NCI-H146 (cell line): Measurements from ENCODE around the gene COL11A1.
"Not testable (repeated sequence)": the region's sequence is repeated elsewhere in the genome, so short reads cannot be mapped to it uniquely, and the experiment has no call there.

Experiments
- DNase-seq: peaks from one replicate; lab custom pipeline; 2025; lab: John Stamatoyannopoulos, UW

The COL11A1 gene

GRCh38 chr1:103084181-103084580, 24.1 kb downstream of the COL11A1 start:
- no peak for DNase-seq

DNA sequence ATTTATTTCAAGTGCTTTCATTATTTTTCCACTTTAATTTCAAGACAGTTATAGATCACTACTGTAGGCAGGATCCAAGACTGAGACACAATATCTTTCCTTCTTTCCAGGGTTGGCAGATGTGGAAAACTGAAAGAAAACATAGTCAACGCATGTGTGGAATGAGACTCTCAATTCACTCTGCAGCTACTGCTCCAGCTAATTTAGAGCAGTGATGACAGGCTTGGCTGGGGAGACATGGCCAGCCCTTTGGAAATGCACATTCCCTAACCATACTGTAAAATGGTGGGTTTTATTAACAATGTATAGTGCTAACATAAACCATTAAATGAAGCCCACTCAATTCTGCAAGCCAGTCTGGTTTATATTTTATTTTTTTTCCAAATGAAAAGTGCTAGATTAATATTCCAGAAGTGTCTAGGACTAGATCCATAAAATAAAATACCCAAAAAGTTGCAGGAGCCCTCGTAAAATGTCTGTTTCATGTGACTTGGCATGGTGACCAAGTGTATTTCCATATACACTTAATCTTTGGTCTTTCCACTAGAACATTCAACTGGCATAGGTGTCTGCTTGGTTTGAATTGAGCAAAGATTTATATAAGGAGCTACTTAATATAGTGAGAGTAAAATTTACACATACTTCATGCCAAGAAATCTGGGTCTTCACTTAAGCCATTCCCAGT, 32.9 kb downstream of the COL11A1 start:
- DNase-seq = no peak

DNA sequence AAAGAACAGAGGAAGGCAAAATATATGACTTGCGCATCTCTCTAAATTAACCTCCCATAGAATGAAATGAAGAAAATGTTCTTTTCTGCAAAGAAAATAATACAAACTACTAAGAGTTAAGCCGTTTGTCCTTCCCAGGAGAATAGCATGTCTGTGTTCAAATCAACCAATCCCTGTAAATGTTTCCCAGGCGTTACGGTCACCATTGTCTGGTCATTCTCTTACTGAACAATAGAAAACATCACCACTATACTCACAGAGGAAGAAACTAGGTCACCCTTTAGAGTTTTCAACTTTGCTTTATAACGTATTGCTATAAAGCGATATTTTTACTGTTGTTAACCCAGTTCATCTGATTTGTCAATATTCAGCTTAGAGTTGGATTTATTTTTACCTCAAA, 34.1 kb downstream of the COL11A1 start:
- DNase-seq = no peak

DNA sequence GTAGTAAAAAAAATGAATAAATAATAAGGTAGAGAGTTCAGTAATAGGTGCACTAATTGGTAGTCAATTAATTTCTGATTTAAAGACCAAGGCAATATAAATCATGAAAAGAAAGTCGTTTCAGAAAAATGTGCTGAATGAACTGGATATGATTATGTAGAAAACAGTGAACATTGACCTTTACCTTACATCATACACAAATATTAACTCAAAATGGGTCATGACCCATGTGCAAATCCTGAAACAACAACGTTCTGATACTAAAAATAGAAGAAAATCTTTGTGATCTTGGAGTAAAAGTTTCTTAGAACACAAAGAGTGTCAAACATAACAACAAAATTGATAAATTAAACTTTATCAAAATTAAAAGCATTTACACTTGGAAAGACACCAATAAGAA, 39.1 kb downstream of the COL11A1 start:
- DNase-seq = no peak

DNA sequence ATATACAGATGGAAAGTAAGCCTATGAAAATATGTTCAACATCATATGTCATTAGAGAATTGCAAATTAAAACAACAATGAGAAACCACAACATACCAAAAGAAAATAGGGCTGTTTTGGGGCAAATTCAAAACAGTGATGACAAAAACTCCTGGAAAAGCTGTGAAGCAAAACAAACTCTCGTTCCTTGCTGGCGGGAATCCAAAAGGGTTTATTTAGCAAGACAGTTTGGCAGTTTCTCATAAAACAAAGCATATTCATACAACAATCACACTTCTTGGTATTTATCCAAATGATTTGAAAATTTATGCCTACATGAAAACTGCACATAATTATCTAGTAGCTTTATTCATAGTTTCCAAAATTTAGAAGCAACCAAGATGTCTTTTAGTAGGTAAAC, 44.4 kb downstream of the COL11A1 start:
- DNase-seq = no peak

DNA sequence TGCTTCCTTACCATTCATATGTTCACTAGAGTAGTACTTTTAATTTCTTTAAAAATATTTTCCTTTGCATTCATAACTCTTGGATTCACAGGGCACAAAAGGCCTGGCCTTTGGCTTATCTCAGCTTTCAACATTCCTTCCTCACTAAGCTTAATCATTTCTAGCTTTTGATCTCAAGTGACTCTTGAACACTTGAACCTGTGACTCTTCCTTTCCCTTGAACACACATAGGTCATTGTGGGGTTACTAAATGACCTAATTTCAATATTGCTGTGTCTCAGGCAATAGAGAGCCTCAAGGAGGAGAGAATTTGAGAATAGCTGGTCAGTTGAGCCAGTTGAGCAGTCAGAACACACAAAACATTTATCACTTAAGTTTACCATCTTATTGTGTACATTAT, 49.9 kb downstream of the COL11A1 start:
- DNase-seq = no peak

DNA sequence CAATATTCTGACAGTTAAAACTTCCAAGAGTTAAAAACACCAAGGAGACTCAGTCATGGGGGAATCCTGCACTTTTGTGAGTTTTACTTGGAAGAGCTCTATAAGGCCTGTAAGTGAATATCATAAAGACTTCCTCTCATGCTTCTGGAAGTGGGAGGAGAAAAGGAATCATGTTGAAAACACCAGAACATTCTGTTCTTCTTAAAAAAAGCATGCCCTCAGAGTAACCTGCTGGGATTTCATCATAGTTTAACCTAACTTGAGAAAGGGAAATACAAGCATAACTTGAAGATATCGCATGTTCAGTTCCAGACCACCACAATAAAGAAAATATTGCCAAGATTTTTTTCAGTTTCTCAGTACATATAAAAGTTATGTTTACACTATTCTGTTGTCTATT, 51.9 kb downstream of the COL11A1 start:
- DNase-seq = no peak

- DNase-seq = not testable (repeated sequence)
Measured at GRCh38 chr1:103028110-103028509, 80.2 kb downstream of the COL11A1 start.

DNA sequence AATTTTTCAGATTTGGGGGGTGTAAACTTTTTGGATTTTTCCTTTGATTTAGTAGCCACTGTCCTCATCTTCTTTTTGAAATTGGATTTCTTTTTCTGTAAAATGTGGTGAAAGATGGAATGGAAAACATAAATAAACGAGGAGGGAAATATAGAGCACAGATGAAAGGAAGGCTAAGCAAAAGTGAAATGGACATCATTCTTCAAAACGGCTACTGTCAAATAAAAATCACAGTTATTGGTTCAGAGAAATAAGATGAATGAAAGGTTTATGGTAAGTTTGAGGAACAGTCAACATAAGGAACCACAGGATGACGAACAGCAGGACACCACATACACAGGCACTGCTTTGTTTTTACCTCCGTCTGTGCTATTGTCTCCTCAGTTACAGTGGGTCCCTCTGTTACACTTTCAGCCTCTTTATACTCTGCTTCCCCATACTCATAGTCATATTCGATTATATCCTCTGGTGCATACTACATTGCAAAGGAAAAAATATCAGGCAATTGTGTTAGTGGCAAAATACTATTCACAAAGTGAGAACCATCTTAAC, 82.4 kb downstream of the COL11A1 start:
- peak; percentile 12 for DNase-seq

DNA sequence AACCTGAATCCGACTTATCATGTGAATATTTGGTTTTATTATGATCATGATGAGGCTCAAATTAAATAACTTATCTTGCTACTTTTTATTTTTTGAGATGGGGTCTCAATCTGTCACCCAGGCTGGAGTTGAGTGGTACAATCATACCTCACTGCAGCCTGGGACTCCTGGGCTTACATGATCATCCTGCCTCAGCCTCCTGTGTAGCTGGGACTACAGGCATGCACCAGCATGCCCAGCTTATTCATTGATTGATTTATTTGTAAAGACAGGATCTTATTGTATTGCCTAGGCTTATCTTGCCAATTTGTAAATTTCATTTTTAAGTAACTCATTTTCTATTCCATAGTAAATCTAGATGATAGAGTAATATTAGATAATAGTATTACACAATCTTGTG, 84.3 kb downstream of the COL11A1 start:
- DNase-seq = peak; percentile 8

- no peak for DNase-seq
Measured at GRCh38 chr1:103002005-103002404, 106.3 kb downstream of the COL11A1 start.

DNA sequence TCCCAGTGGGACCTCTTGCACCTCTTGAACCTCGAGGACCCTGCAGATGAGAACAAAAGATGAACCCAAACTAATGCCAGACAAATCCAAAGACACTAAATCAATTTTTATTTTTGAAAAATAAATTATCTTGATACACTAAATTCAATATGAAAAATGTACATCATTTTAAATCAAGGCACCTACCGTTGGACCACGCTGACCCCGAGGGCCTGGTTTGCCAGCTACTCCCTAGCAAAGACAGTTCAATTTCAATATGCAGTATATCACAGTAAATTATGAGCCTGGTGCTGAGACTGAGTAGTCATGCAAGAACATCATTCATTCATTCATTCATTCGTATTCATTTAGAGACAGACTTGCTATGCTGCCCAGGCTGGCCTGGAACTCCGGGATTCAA, 129.4 kb downstream of the COL11A1 start:
- no peak for DNase-seq

DNA sequence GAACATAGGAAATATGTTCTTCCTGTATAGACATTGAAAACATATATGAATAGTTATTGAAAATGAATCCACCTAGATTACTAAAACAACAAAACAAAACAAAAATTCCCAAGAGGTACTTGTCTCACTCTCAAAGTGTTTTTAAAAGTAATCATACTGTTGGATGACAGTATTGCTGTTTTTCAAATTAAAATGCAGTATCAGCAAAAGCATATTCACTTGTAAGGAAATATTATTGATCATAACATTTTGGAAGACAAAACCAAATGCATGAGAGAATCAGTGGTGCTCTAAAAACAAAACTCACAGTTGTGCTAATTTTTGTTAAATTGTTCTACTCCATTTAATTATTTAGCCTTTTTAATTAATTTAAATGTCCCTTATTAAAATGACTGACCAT, 131.0 kb downstream of the COL11A1 start:
- no peak for DNase-seq

GRCh38 chr1:102970496-102971078, 137.7 kb downstream of the COL11A1 start:
- DNase-seq = peak; percentile 66

DNA sequence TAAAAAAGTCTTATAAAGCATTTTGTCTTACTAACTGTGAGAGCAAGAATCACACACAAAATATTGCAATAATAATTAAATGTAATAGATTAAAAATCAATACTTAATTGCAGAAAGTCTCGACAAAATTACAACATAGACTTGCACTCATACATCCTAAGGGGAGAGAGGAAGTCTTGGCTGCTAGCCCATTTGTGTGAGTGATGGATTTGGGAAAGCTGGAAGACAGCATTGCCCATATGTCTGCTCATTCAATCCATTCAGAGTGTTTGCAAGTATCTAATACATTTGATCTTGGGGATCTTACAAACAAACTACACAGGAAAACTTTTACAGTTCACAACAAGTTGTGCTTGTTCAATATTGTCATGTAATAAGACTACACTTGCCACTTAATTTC, 140.5 kb downstream of the COL11A1 start:
- DNase-seq = no peak

DNA sequence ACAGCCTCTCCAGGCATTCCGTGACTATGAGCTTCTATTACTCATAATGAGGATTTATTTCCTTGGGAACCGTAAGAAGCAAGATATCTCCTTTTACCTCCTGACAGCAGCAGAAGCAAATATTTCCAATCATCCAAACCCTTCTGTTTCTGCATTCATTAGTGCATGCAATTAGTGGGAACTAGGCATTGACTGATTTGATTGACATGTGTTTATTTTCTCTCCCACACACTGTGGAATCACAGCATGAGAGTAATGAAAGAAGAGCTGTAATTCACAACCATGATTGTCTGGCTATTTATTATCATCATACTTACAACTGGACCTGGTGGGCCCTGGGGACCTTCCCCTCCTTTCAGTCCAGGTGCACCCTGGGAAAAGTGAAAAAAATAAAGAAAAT, 146.8 kb downstream of the COL11A1 start:
- peak; percentile 26 for DNase-seq

- no peak for DNase-seq
Measured at GRCh38 chr1:102954576-102954975, 153.7 kb downstream of the COL11A1 start.

DNA sequence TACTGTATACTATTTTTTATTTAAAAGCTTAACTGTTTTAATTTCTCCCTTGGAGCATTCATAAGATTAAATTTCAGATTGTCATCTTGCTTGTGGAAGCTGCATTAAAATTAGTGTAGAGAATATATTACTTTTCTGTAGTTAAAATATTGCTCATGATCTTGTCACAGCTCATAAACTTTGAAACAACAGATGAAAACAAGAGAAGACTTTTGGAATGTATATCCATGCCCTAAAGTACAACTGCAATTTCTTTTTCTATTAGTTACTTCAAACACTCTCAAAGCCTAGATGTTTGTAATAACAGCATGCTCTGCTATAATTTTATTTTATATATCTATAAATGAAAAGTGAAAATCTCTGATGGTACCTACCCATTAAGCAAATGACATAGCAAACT, 155.9 kb downstream of the COL11A1 start:
- no peak for DNase-seq

DNA sequence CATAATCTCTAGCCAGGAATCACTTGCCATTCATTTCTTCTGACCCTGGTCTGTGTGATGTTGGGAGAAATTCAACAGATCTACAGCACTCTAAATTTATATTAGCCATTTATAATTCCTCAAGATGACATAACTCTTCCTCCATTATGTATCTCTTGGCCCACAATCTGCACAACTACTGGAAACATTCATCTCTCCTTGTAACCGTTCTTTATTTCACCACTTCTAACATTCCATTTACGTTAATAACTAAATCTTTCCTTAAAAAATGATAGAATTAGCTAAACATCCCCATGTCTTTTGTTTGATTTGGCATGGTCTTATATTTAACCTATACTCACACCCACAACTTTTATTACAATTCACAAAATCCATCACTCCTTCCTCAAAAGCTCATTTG, 166.0 kb downstream of the COL11A1 start:
- no peak for DNase-seq

DNA sequence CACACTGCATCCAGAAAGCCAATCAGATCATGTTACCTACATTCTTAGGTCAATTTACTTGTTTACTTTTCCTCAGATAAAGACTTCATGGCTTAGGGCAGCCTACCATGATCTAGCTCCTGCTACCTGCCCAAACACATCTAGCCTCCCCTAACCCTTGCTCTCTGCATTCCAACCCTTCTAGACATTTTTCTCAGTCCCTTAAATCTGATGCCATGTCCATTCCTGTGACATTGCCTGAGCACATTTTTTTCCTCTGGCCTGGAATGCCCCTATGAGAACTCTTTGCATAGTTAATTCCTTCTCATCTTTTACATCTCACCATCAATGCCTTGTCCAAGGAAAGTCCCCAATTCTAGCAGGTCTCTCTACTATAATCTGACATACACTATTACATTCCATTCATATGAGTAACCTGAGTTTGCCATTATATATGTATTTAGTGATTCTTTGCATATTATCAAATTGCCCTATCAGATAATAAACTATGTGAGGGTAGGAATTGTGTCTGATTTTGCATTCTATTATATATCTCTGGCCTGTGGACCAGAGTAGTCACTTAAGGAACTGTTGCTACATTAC, 166.9 kb downstream of the COL11A1 start:
- no peak for DNase-seq

- no peak for DNase-seq
Measured at GRCh38 chr1:102937401-102937800, 170.9 kb downstream of the COL11A1 start.

DNA sequence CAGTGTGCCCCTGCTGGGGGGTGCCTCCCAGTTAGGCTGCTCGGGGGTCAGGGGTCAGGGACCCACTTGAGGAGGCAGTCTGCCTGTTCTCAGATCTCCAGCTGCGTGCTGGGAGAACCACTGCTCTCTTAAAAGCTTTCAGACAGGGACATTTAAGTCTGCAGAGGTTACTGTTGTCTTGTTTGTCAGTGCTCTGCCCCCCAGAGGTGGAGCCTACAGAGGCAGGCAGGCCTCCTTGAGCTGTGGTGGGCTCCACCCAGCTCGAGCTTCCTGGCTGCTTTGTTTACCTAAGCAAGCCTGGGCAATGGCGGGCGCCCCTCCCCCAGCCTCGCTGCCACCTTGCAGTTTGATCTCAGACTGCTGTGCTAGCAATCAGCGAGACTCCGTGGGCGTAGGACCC, 175.0 kb downstream of the COL11A1 start:
- DNase-seq = not testable (repeated sequence)

GRCh38 chr1:102919659-102920058, 188.7 kb downstream of the COL11A1 start:
- DNase-seq = no peak
